Mammary epithelial cell (primary cell): ENCODE measurements around the gene RAB20.

Experiments
- CTCF ChIP-seq, 2 donors: IDR thresholded peaks in 1 of 2; conservative IDR thresholded peaks in 1 of 2; 2 replicates each; pipeline ENCODE4 v1.5.1; 2011 to 2012; ENCODE audit warnings: inconsistent platforms in 2 of 2, low read length in 2 of 2, mild to moderate bottlenecking in 2 of 2, control low read depth in 1 of 2, low read depth in 1 of 2; ENCODE audit not compliant: insufficient read depth in 1 of 2; ENCODE audit errors: extremely low read depth in 1 of 2
- EZH2 ChIP-seq: IDR thresholded peaks from 2 replicates; pipeline ENCODE4 v1.6.1; 2012; ENCODE audit warnings: low read length, inconsistent platforms, borderline replicate concordance

GRCh38 chr13:110523838-110524540 lies 37.5 kb downstream of the RAB20 start:
- no peak for TF ChIP-seq CTCF (conservative IDR thresholded peaks at IDR 0.05 in 1 of 2, IDR thresholded peaks at IDR 0.05 in 1 of 2; ENCODE audit: extremely low read depth in 1 of 2, insufficient read depth in 1 of 2, low read depth in 1 of 2, low read length in 2 of 2)
- no peak for TF ChIP-seq EZH2
